Large intestine (tissue), 3 donors: ENCODE results near the gene CTNNA2. TPM values are rescaled to one million over a fixed set of nuclear protein-coding genes. Genes with fewer than 3 reads are reported as not detected.

Source experiments
- DNase-seq, 2 donors: peaks; one replicate each; pipeline versions ENCODE4 v3.0.0 to v3.0.0-alpha.2; 2013
- H3K27ac ChIP-seq: one replicate; pipeline ENCODE4 v1.5.1; 2013; ENCODE audit warnings: low read length
- H3K27me3 ChIP-seq: 2 replicates; pipeline ENCODE4 v1.6.1; 2013; ENCODE audit warnings: low read length; ENCODE audit not compliant: control insufficient read depth, insufficient read depth
- H3K36me3 ChIP-seq: 2 replicates; pipeline ENCODE4 v1.6.1; 2013; ENCODE audit warnings: low read length; ENCODE audit not compliant: control insufficient read depth, insufficient read depth
- H3K4me1 ChIP-seq: one replicate; pipeline ENCODE4 v1.6.1; 2013; ENCODE audit warnings: low read length; ENCODE audit not compliant: control insufficient read depth, insufficient read depth
- H3K4me3 ChIP-seq: one replicate; pipeline ENCODE4 v1.5.1; 2013; ENCODE audit warnings: low read length
- H3K9me3 ChIP-seq: one replicate; pipeline ENCODE4 v1.6.1; 2013; ENCODE audit warnings: mild to moderate bottlenecking, low read depth, low read length, moderate library complexity; ENCODE audit not compliant: control insufficient read depth
- WGBS: methylation state at CpG from one replicate; pipeline ENCODE4 v1.1.5; 2013; ENCODE audit warnings: low lambda C conversion rate; ENCODE audit not compliant: insufficient coverage; 5-methylcytosine and 5-hydroxymethylcytosine counted together
- polyA plus RNA-seq: library from polyadenylated mRNA; unstranded; fragments of 120-200 nt; gene quantifications from one replicate; pipeline ENCODE4 v1.2.1, GENCODE V29; 2013

Gene CTNNA2
- polyA plus RNA-seq, 1 donor: 7.5 TPM

- H3K36me3 ChIP-seq: no peaks in the 10 kb centered on the region
- H3K4me3 ChIP-seq: no peak overlapping the region
- WGBS: 83% methylated on average over 1 of the region's 5 CpGs
- no peaks in the 10 kb centered on the region for H3K9me3 ChIP-seq
- no peaks in the 10 kb centered on the region for H3K27me3 ChIP-seq
- DNase-seq: no peak
- no peaks in the 10 kb centered on the region for H3K4me1 ChIP-seq
- H3K27ac ChIP-seq: no peak overlapping the region
Observed at GRCh38 chr2:79569048-79569447, 56.2 kb downstream of the CTNNA2 start.

- no peak overlapping the region for H3K27ac ChIP-seq
- H3K4me1 ChIP-seq: no peaks in the 10 kb centered on the region
- WGBS: no CpG with 5 or more reads among the region's 6 CpGs
- no peaks in the 10 kb centered on the region for H3K27me3 ChIP-seq
- no peak overlapping the region for H3K4me3 ChIP-seq
- DNase-seq: no peak
- no peaks in the 10 kb centered on the region for H3K9me3 ChIP-seq
- H3K36me3 ChIP-seq: no peaks in the 10 kb centered on the region
Observed at GRCh38 chr2:79573895-79574674, 61.2 kb downstream of the CTNNA2 start.

GRCh38 chr2:79576451-79576850 lies 63.6 kb downstream of the CTNNA2 start:
- Histone ChIP-seq H3K27me3 (no peaks in the 10 kb centered on the region), H3K27ac (no peak overlapping the region), H3K36me3 (no peaks in the 10 kb centered on the region), H3K9me3 (no peaks in the 10 kb centered on the region), H3K4me1 (no peaks in the 10 kb centered on the region), H3K4me3 (no peak overlapping the region)
- 80% methylated on average over 2 of the region's 4 CpGs for WGBS
- no peak for DNase-seq

GRCh38 chr2:79578952-79579351 lies 66.1 kb downstream of the CTNNA2 start:
- 67% methylated on average over 1 of the region's 1 CpG for WGBS

GRCh38 chr2:79580175-79580574 lies 67.3 kb downstream of the CTNNA2 start:
- Histone ChIP-seq H3K27me3 (no peaks in the 10 kb centered on the region), H3K36me3 (no peaks in the 10 kb centered on the region), H3K4me3 (no peak overlapping the region), H3K27ac (no peak overlapping the region), H3K4me1 (no peaks in the 10 kb centered on the region), H3K9me3 (no peaks in the 10 kb centered on the region)
- DNase-seq: no peak
- no CpG with 5 or more reads among the region's 6 CpGs for WGBS

More at GRCh38 chr2:79578952-79579351, 66.1 kb downstream of the CTNNA2 start:
- Histone ChIP-seq H3K9me3 (no peaks in the 10 kb centered on the region), H3K36me3 (no peaks in the 10 kb centered on the region), H3K4me1 (no peaks in the 10 kb centered on the region), H3K27ac (no peak overlapping the region), H3K4me3 (no peak overlapping the region), H3K27me3 (no peaks in the 10 kb centered on the region)
- DNase-seq: no peak

GRCh38 chr2:79585701-79586433 lies 73.0 kb downstream of the CTNNA2 start:
- Histone ChIP-seq H3K4me3 (no peak overlapping the region), H3K9me3 (no peaks in the 10 kb centered on the region), H3K36me3 (no peaks in the 10 kb centered on the region), H3K27ac (no peak overlapping the region), H3K4me1 (no peaks in the 10 kb centered on the region), H3K27me3 (no peaks in the 10 kb centered on the region)
- no peak for DNase-seq
- 82% methylated on average over 4 of the region's 11 CpGs for WGBS

GRCh38 chr2:79591281-79591680 lies 78.4 kb downstream of the CTNNA2 start:
- Histone ChIP-seq H3K36me3 (no peaks in the 10 kb centered on the region), H3K27me3 (no peaks in the 10 kb centered on the region), H3K9me3 (no peaks in the 10 kb centered on the region), H3K4me1 (no peaks in the 10 kb centered on the region), H3K4me3 (no peak overlapping the region), H3K27ac (no peak overlapping the region)
- 40% methylated on average over 1 of the region's 1 CpG for WGBS
- no peak for DNase-seq

GRCh38 chr2:79593237-79593867 lies 80.5 kb downstream of the CTNNA2 start:
- WGBS: 71% methylated on average over 3 of the region's 4 CpGs
- Histone ChIP-seq H3K4me1 (no peaks in the 10 kb centered on the region), H3K27me3 (no peaks in the 10 kb centered on the region), H3K36me3 (no peaks in the 10 kb centered on the region), H3K4me3 (no peak overlapping the region), H3K9me3 (no peaks in the 10 kb centered on the region), H3K27ac (no peak overlapping the region)
- DNase-seq: no peak

GRCh38 chr2:79596403-79596802 lies 83.6 kb downstream of the CTNNA2 start:
- no peaks in the 10 kb centered on the region for H3K4me1 ChIP-seq
- H3K36me3 ChIP-seq: no peaks in the 10 kb centered on the region

GRCh38 chr2:79604748-79605147 lies 91.9 kb downstream of the CTNNA2 start:
- H3K27me3 ChIP-seq: no peaks in the 10 kb centered on the region
- H3K4me3 ChIP-seq: no peak overlapping the region
- no peak overlapping the region for H3K27ac ChIP-seq
- H3K4me1 ChIP-seq: no peaks in the 10 kb centered on the region
- H3K36me3 ChIP-seq: no peaks in the 10 kb centered on the region
- no peaks in the 10 kb centered on the region for H3K9me3 ChIP-seq
- DNase-seq: no peak

More at GRCh38 chr2:79596403-79596802, 83.6 kb downstream of the CTNNA2 start:
- 57% methylated on average over 1 of the region's 3 CpGs for WGBS
- no peaks in the 10 kb centered on the region for H3K27me3 ChIP-seq
- H3K9me3 ChIP-seq: no peaks in the 10 kb centered on the region
- no peak for DNase-seq
- H3K4me3 ChIP-seq: no peak overlapping the region
- H3K27ac ChIP-seq: no peak overlapping the region
